ENCODE data around the gene PLA2G2E. TPM values are rescaled to one million over a fixed set of nuclear protein-coding genes. Genes with fewer than 3 reads are reported as not detected.

The PLA2G2E gene
- total RNA-seq, 1 experiment from 2014 or later: 0.41 TPM

GRCh38 chr1:19925342-19926070 is 2.1 kb upstream of the PLA2G2E start:
- H3K27ac Mint-ChIP-seq (ENCODE audit: unreplicated experiment): peak overlapping the region; percentile 79
- peaks cover 16% of the 10 kb centered on the region for H3K4me1 Mint-ChIP-seq (ENCODE audit: low read depth, unreplicated experiment)
- CTCF ChIA-PET: no interaction called here
- no peaks in the 10 kb centered on the region for H3K27me3 Mint-ChIP-seq (ENCODE audit: insufficient read depth, unreplicated experiment)
- POLR2A ChIA-PET: no interaction called here
- Histone ChIP-seq H3K36me3 (ENCODE audit: control insufficient read depth, insufficient read depth, low read length) (no peaks in the 10 kb centered on the region), H3K4me1 (peaks cover 48% of the 10 kb centered on the region), H3K27me3 (replicated peaks; ENCODE audit: control insufficient read depth, insufficient read depth, low read length) (no peaks in the 10 kb centered on the region), H3K9me3 (peaks cover 11% of the 10 kb centered on the region; the same call in 1 of the 2 replicates), H3K4me3 (ENCODE audit: low read depth, low read length) (no peak overlapping the region)
- H3K36me3 Mint-ChIP-seq (ENCODE audit: insufficient read depth, unreplicated experiment): peaks cover 14% of the 10 kb centered on the region
- BruUV-seq (replicated peaks): no TSS peak
- intact Hi-C loops (cut with micrococcal nuclease; ENCODE audit: unreplicated experiment): no loop called here
- H3K4me3 Mint-ChIP-seq (ENCODE audit: unreplicated experiment): no peak overlapping the region
- H3K9me3 Mint-ChIP-seq (ENCODE audit: unreplicated experiment): peaks cover 10% of the 10 kb centered on the region
- DNase-seq: peak; percentile 18 to 63
- no peak for TF ChIP-seq CTCF (IDR thresholded peaks at IDR 0.05; ENCODE audit: insufficient read depth in 1 of 2, low read depth in 1 of 2, low read length in 1 of 2, severe bottlenecking in 1 of 2, unreplicated experiment in 1 of 2)

- H3K4me1 ChIP-seq: peaks cover 48% of the 10 kb centered on the region
Observed at GRCh38 chr1:19923953-19924346, 533 bp upstream of the PLA2G2E start.

More at GRCh38 chr1:19923953-19924346, 533 bp upstream of the PLA2G2E start:
- H3K4me1 Mint-ChIP-seq (ENCODE audit: low read depth, unreplicated experiment): peaks cover 16% of the 10 kb centered on the region
- no TSS peak for BruUV-seq (replicated peaks)
- Histone ChIP-seq H3K9me3 (peaks cover 11% of the 10 kb centered on the region; the same call in 1 of the 2 replicates), H3K27me3 (replicated peaks; ENCODE audit: control insufficient read depth, insufficient read depth, low read length) (no peaks in the 10 kb centered on the region), H3K36me3 (ENCODE audit: control insufficient read depth, insufficient read depth, low read length) (no peaks in the 10 kb centered on the region), H3K4me3 (ENCODE audit: low read depth, low read length) (no peak overlapping the region)
- TF ChIP-seq CTCF (IDR thresholded peaks at IDR 0.05; ENCODE audit: insufficient read depth in 1 of 2, low read depth in 1 of 2, low read length in 1 of 2, severe bottlenecking in 1 of 2, unreplicated experiment in 1 of 2): no peak
- ChIA-PET CTCF (no interaction called here), POLR2A (no interaction called here)
- peaks cover 10% of the 10 kb centered on the region for H3K9me3 Mint-ChIP-seq (ENCODE audit: unreplicated experiment)
- peaks cover 14% of the 10 kb centered on the region for H3K36me3 Mint-ChIP-seq (ENCODE audit: insufficient read depth, unreplicated experiment)
- H3K27me3 Mint-ChIP-seq (ENCODE audit: insufficient read depth, unreplicated experiment): no peaks in the 10 kb centered on the region
- intact Hi-C loops (cut with micrococcal nuclease; ENCODE audit: unreplicated experiment): no loop called here
- H3K4me3 Mint-ChIP-seq (ENCODE audit: unreplicated experiment): no peak overlapping the region
- no peak for DNase-seq
- no peak overlapping the region for H3K27ac Mint-ChIP-seq (ENCODE audit: unreplicated experiment)
